ENCODE measurements around the gene ZNF146. TPM values are rescaled to one million over a fixed set of nuclear protein-coding genes. Genes with fewer than 3 reads are reported as not detected.
"Not testable (repeated sequence)": the region's sequence is repeated elsewhere in the genome, so short reads cannot be mapped to it uniquely, and the experiment has no call there.

Gene ZNF146
- 10 to 100 TPM; 18.6 to 50.6 (median 25.9) TPM for polyA plus RNA-seq

DNA sequence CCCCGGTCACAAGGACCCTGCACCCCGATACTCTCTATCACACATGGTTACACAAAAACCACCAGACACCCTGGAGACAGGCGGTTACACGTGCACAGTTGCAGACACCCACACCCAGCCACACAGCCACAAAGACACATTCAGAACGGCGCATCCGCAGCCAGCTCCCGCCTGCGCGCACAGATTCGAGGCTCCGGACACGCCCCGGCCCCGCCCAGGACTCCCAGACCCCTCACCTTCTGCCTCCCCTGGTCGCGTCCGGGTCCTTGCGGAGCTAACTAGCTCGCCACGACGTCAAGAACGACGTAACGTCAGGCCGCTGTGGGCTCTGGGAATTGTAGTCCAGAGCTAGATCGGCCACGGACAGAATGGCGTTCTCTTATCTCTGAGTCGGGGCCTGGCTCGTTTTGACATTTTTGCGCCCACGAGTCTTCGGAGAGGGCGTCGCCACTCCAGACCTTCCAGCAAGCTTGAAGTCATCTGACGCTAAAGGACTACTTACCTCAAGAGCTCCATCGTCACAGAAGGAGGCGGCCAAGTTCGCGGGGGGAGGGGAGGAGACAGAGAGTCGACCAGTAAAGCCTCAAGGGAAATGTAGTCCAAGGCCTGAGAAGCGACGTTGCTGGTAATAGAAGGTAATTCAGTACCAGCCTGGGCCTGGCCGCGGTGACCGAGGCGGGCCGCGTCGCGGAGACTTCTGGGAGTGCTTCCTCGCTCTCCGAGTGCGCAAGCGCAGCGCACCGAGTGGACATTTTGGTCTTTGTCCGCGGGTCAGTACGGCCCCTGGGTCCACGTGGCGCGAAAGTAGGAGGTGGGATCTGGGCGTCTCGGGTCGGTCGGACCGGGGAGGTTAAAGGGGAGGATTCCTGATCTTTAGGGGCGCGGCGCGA, at the start of gene ZNF146, which contains the start of gene ZNF565:
ZNF146 (plus strand) TSS at position 721 of the 890 bp plus-strand sequence. CDS start 21,335 bp downstream, outside the sequence.
ZNF565 (minus strand) TSS at position 280 of the 890 bp plus-strand sequence. CDS start 12,680 bp downstream, outside the sequence.
- Mint-ChIP-seq H3K4me1 (peaks cover 21% of the 10 kb centered on the region in 2 donors), H3K27me3 (ENCODE audit: low read depth in 3 of 3) (peaks cover 0 to 1% (median 0%) of the 10 kb centered on the region in 3 donors), H3K4me3 (no peak within 1 kb of the TSS), H3K36me3 (peaks cover 5% of the 10 kb centered on the region in 3 donors), H3K27ac (peak within 1 kb of the TSS in 1 of 6 donors; percentile 51), H3K9me3 (no peaks in the 10 kb centered on the region)
- peak; percentile 94 to 95 (median 95) for DNase-seq

DNA sequence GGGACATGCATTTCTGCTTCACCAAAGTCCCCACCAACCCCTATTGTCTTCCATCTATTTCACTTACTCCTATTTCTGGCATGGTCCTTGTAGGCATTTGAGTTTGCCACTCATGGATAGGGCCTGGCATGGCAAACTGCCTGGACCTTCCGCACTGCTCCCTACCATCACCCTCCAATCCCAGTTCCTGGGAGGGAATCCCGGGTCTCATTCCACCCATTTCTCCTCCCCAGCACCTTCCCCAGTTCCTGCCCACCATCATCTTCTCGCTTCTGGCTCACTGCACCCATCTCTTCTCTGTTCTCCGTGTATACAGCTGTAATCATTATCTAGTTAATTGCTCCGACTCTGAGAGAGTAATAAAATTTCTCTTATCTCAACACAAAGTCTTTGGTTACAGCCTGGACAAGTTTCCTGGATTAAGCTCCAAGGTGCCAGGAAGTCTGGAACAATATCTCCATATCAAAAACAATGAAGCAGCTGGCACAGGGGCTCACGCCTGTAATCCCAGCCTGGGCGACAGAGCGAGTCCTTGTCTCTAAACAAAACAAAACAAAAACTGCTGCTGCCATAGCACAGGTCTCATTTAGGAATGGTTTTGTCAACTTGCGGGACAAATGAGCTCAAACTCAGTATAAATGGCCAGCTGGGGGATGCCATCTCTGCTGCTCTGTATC, 45.7 kb upstream of the ZNF146 start:
- no peak for DNase-seq
- no peaks in the 10 kb centered on the region for H3K9me3 Mint-ChIP-seq
- peak overlapping the region in 2 of 6 donors; percentile 56 to 84 for H3K27ac Mint-ChIP-seq
- peaks cover 0 to 6% (median 3%) of the 10 kb centered on the region in 3 donors for H3K27me3 Mint-ChIP-seq (ENCODE audit: low read depth in 3 of 3)
- no peaks in the 10 kb centered on the region for H3K36me3 Mint-ChIP-seq
- peaks cover 4 to 6% of the 10 kb centered on the region in 2 donors for H3K4me1 Mint-ChIP-seq
- H3K4me3 Mint-ChIP-seq: no peak overlapping the region

DNA sequence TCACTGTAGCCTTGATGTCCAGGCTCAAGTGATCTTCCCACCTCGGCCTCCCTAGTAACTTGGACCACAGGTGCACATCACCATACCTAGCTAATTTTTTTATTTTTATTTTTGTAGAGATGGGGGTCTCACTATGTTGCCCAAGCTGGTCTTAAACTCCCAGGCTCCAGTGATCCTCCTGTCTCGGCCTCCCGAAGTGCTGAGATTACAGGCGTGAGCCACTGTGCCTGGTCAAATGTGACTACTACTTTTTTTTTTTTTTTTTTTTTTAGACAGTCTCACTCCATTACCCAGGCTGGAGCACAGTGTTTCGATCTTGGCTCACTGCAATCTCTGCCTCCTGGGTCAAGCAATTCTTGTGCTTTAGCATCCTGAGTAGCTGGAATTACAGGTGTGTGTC, 42.1 kb upstream of the ZNF146 start:
- Mint-ChIP-seq H3K36me3 (no peaks in the 10 kb centered on the region), H3K27ac (no peak overlapping the region), H3K9me3 (no peaks in the 10 kb centered on the region), H3K4me3 (no peak overlapping the region), H3K27me3 (ENCODE audit: low read depth in 3 of 3) (peaks cover 0 to 7% (median 3%) of the 10 kb centered on the region in 3 donors), H3K4me1 (peaks cover 4 to 6% of the 10 kb centered on the region in 2 donors)
- no peak for DNase-seq

DNA sequence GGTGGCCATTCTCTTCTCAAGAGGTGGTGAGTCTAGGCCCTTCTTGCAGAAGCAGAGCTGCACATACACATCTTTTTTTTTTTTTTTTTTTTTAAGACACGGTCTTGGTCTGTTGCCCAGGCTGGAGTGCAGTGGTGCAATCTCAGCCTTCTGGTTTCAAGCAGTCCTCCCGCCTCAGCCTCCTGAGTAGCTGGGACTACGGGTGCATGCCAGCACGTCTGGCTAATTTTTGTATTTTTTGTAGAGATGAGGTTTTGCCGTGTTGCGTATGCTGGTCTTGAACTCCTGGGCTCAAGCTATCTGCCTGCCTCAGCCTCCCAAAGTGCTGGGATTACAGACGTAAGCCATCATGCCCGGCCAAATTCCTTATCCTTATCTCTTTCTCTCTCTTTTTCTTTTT, 41.1 kb upstream of the ZNF146 start:
- H3K4me1 Mint-ChIP-seq: not testable (repeated sequence)

DNA sequence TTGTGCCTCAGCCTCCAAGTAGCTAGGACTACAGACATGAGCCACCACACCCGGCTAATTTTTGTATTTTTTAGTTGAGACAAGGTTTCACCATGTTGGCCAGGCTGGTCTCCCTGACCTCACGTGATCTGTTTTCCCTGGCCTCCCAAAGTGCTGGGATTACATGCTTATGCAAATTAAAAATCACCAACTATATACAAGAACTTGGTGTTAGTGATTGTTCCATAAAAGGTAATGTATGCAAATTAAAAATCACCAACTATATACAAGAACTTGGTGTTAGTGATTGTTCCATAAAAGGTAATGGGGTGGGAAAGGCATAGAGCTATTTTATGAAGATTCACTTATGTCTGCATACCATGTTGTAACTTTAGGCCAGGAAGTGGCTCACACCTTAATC, 35.8 kb upstream of the ZNF146 start:
- not testable (repeated sequence) for H3K27me3 Mint-ChIP-seq (ENCODE audit: low read depth in 3 of 3); H3K4me1 Mint-ChIP-seq; H3K36me3 Mint-ChIP-seq; DNase-seq; H3K4me3 Mint-ChIP-seq; H3K9me3 Mint-ChIP-seq
- peak overlapping the region in 1 of 6 donors; percentile 62 for H3K27ac Mint-ChIP-seq

More for the DNA sequence above, 41.1 kb upstream of the ZNF146 start:
- DNase-seq; H3K4me3 Mint-ChIP-seq; H3K9me3 Mint-ChIP-seq; H3K27me3 Mint-ChIP-seq (ENCODE audit: low read depth in 3 of 3); H3K27ac Mint-ChIP-seq; H3K36me3 Mint-ChIP-seq: not testable (repeated sequence)

DNA sequence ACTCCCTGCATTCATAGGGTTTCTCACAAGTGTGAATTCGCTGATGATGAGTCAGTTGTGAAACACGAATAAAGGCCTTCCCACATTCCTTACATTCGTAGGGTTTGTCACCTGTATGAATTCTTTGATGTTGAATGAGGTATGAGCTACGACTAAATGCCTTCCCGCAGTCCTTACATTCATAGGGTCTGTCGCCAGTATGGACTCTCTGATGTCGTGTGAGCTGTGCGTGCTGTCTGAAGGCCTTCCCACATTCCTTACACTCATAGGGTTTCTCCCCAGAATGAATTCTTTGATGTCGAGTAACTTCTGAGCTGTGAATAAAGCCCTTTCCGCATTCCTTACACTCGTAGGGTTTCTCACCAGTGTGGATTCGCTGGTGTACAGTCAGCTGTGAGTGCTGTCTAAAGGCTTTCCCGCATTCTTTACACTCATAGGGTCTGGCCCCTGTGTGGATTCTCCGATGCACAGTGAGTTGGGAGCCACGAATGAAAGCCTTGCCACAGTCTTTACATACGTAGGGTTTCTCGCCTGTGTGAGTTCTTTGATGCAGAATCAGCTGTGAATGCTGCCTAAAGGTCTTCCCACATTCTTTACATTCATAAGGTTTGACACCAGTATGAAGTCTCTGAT, 32.2 kb upstream of the ZNF146 start:
- peaks cover 0 to 3% of the 10 kb centered on the region in 2 donors for H3K4me1 Mint-ChIP-seq
- H3K4me3 Mint-ChIP-seq: no peak overlapping the region
- H3K27ac Mint-ChIP-seq: no peak overlapping the region
- no peak for DNase-seq
- H3K9me3 Mint-ChIP-seq: no peaks in the 10 kb centered on the region
- H3K36me3 Mint-ChIP-seq: peaks cover 6 to 11% (median 8%) of the 10 kb centered on the region in 3 donors
- peaks cover 0 to 3% (median 0%) of the 10 kb centered on the region in 3 donors for H3K27me3 Mint-ChIP-seq (ENCODE audit: low read depth in 3 of 3)

DNA sequence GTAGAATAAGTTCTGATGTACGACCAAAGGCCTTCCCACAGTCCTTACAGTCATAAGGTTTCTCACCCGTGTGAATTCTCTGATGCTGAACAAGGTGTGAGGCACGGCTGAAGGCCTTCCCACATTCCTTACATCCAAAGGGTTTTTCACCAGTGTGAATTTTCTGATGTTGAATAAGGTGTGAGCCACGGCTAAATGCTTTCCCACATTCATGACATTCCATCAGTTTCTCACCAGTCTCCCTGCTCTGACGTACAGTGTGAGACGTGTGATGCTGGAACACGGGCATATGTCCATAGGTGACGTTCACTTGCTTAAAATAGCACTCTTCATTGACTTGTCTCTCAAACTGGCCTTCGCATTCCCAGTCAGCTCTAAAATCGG, 31.7 kb upstream of the ZNF146 start:
- Mint-ChIP-seq H3K9me3 (no peaks in the 10 kb centered on the region), H3K27ac (no peak overlapping the region), H3K4me1 (peaks cover 0 to 3% of the 10 kb centered on the region in 2 donors), H3K36me3 (peaks cover 6 to 11% (median 8%) of the 10 kb centered on the region in 3 donors), H3K4me3 (no peak overlapping the region), H3K27me3 (ENCODE audit: low read depth in 3 of 3) (peaks cover 0 to 3% (median 0%) of the 10 kb centered on the region in 3 donors)
- no peak for DNase-seq

DNA sequence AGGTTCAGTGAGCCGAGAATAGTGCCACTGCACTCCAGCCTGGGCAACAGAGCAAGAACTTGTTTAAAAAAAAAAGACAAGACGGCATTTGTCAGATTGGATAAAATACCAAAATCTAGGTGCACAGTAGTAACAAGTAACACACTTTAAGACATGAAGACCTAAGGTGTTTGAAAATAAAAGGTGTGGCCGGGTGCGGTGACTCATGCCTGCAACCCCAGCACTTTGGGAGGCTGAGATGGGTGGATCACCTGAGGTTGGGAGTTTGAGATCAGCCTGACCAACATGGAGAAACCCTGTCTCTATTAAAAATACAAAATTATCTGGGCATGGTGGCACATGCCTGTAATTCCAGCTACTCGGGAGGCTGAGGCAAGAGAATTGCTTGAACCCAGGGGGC, 28.2 kb upstream of the ZNF146 start:
- not testable (repeated sequence) for H3K9me3 Mint-ChIP-seq; H3K4me3 Mint-ChIP-seq; H3K4me1 Mint-ChIP-seq; DNase-seq; H3K27me3 Mint-ChIP-seq (ENCODE audit: low read depth in 3 of 3); H3K27ac Mint-ChIP-seq
- H3K36me3 Mint-ChIP-seq: peaks cover 10 to 16% (median 15%) of the 10 kb centered on the region in 3 donors

DNA sequence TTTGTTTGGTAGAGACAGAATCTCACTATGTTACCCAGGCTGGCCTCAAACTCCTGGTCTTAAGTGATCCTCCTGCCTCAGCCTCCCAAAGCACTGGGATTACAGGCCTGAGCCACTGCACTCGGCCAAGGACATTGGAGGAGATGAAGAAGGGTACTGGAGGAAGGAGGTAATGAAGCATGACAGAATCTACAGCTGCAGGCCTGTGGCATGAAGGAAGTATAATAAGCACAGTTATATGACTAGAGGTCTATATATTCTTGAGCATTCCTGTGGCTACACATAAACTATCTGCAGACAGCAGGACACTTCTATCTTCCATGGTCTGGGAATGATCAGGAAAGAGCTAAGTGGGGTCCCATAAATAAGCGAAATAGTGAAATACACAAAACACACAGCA, 18.7 kb upstream of the ZNF146 start:
- H3K4me1 Mint-ChIP-seq: no peaks in the 10 kb centered on the region
- no peak overlapping the region for H3K4me3 Mint-ChIP-seq
- H3K9me3 Mint-ChIP-seq: no peaks in the 10 kb centered on the region
- H3K36me3 Mint-ChIP-seq: peaks cover 17 to 24% (median 23%) of the 10 kb centered on the region in 3 donors
- no peak for DNase-seq
- H3K27ac Mint-ChIP-seq: peak overlapping the region in 1 of 6 donors; percentile 24
- H3K27me3 Mint-ChIP-seq (ENCODE audit: low read depth in 3 of 3): peaks cover 0 to 1% (median 0%) of the 10 kb centered on the region in 3 donors

DNA sequence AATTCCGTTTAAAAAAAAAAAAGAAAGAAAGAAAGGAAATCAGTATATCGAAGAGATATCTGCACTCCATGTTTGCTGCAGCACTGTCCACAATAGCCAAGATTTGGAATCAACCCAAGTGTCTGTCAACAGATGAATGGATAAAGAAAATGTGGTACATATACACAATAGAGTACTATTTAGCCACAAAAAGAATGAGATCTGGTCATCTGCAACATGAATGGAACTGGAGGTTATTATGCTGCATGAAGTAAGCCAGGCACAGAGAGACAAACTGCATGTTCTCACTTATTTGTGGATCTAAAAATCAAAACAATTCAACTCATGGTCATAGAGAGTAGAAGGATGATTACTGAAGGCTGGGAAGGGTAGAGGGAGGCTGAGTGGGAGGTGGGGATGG, 16.8 kb upstream of the ZNF146 start:
- Mint-ChIP-seq H3K4me3 (no peak overlapping the region), H3K36me3 (peaks cover 13 to 21% (median 17%) of the 10 kb centered on the region in 3 donors), H3K9me3 (no peaks in the 10 kb centered on the region), H3K27ac (no peak overlapping the region), H3K27me3 (ENCODE audit: low read depth in 3 of 3) (peaks cover 0 to 1% (median 0%) of the 10 kb centered on the region in 3 donors), H3K4me1 (no peaks in the 10 kb centered on the region)
- DNase-seq: no peak

DNA sequence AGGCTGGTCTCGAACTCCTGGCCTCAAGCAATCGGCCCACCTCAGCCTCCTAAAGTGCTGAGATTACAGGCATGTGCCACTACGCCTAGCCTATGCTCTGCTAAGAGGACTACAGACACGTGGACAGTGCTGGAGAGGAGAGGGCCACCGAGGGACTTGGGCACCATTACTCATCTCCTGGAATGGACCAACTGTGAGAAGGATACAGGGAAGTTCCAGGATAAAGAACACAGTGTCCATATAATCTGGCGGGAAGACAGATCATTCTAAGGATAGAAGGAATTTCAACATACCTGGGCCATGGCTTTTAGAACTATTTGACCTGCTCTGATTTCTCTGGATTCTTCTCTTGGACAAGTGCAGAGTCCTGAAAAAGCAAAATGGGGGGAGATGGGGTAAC, 13.2 kb upstream of the ZNF146 start:
- Mint-ChIP-seq H3K27me3 (ENCODE audit: low read depth in 3 of 3) (peaks cover 0 to 1% (median 0%) of the 10 kb centered on the region in 3 donors), H3K36me3 (peaks cover 0 to 10% (median 7%) of the 10 kb centered on the region in 3 donors), H3K9me3 (no peaks in the 10 kb centered on the region), H3K4me1 (no peaks in the 10 kb centered on the region), H3K4me3 (no peak overlapping the region), H3K27ac (no peak overlapping the region)
- DNase-seq: no peak

DNA sequence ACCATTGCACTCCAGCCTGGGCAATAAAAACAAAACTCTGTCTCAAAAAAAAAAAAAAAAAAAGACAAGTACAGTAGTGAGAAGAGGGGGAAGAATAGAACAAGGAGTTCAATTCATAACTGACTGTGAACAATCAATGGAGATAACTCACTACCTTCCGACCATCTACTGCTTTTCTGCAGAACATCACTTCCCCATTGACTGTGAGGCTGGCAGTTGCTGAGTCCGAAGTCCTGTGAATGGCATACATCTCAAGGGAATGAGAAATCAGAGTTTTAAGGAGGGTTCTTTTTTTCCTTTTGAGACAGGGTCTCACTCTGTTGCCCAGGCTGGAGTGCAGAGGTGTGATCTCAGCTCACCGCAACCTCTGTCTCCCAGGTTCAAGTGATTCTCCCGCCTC, 11.6 kb upstream of the ZNF146 start:
- Mint-ChIP-seq H3K4me3 (no peak overlapping the region), H3K36me3 (peaks cover 0 to 10% (median 10%) of the 10 kb centered on the region in 3 donors), H3K27me3 (ENCODE audit: low read depth in 3 of 3) (no peaks in the 10 kb centered on the region), H3K4me1 (no peaks in the 10 kb centered on the region), H3K9me3 (no peaks in the 10 kb centered on the region), H3K27ac (no peak overlapping the region)
- no peak for DNase-seq

DNA sequence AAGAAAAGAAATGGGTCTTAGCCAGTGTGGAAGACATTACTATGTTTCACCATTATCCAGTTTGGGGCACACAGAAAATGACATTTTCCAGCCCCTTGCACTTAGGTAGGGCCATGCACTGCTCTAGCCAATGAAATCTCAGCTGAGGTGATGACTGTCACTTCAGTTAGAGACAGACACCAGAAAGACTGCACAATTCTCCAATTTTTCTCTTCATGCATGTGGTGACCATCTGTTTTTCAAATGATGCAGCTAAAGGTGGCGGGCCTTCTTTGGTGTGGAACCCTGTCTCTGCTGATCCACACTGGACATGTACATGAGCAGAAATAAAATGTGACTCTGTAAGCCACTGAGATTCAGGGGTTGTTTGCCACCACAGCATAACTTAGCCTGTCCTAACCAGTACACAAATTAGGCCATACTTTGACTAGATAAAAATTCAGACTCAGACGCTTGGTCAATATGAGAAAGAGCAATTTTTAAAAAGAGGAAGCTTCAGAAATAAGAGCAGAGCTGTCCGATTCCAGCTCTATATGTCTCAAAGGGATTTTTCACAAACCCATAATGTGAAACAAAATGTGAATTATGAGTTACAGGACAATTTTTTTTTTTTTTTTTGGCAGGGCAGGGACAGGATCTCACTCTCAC, 7.2 kb upstream of the ZNF146 start:
- Mint-ChIP-seq H3K4me3 (no peak overlapping the region), H3K27me3 (ENCODE audit: low read depth in 3 of 3) (peaks cover 0 to 1% (median 0%) of the 10 kb centered on the region in 3 donors), H3K27ac (no peak overlapping the region)

More for the DNA sequence above, 7.2 kb upstream of the ZNF146 start:
- no peak for DNase-seq
- peaks cover 0 to 7% (median 3%) of the 10 kb centered on the region in 3 donors for H3K36me3 Mint-ChIP-seq
- no peaks in the 10 kb centered on the region for H3K4me1 Mint-ChIP-seq
- H3K9me3 Mint-ChIP-seq: no peaks in the 10 kb centered on the region

All from immature natural killer cell (primary cell).